ENCODE measurements around the gene GSTM4.

GSTM4 gene

GRCh38 chr1:109655615-109656519 lies at the start of gene GSTM4:
TSS of gene GSTM4 (plus strand) at chr1:109656099. CDS start at chr1:109656390, 291 bp downstream.
- peak; percentile 19 to 59 (median 38) for DNase-seq

- no peak for DNase-seq
Observed at GRCh38 chr1:109609881-109610280, 46.0 kb upstream of the GSTM4 start.

- no peak for DNase-seq
Observed at GRCh38 chr1:109610609-109611307, 45.1 kb upstream of the GSTM4 start.

- no peak for DNase-seq
Observed at GRCh38 chr1:109611308-109611990, 44.5 kb upstream of the GSTM4 start.

GRCh38 chr1:109613361-109614147 lies 42.3 kb upstream of the GSTM4 start:
- DNase-seq = no peak

GRCh38 chr1:109615879-109616278 lies 40.0 kb upstream of the GSTM4 start:
- peak in 1 of 6 experiments; percentile 18 for DNase-seq

GRCh38 chr1:109616391-109616790 lies 39.5 kb upstream of the GSTM4 start:
- no peak for DNase-seq

GRCh38 chr1:109617291-109617801 lies 38.6 kb upstream of the GSTM4 start:
- DNase-seq = no peak

GRCh38 chr1:109618661-109619575 lies 37.0 kb upstream of the GSTM4 start:
- DNase-seq = no peak

GRCh38 chr1:109619576-109620400 lies 36.1 kb upstream of the GSTM4 start, which contains the start of the genes AMPD2 and GNAT2:
TSS of gene AMPD2 (plus strand) at chr1:109619837. CDS start at chr1:109621176, 1,339 bp downstream.
TSS of gene GNAT2 (minus strand) at chr1:109619616. CDS start at chr1:109612870, 6,746 bp downstream.
- DNase-seq = peak; percentile 34 to 65 (median 59)

GRCh38 chr1:109620401-109620791 lies 35.5 kb upstream of the GSTM4 start:
- DNase-seq = no peak

GRCh38 chr1:109620841-109621286 lies 35.0 kb upstream of the GSTM4 start:
- DNase-seq = peak; percentile 91 to 94 (median 91)

- no peak for DNase-seq
Observed at GRCh38 chr1:109621379-109622136, 34.3 kb upstream of the GSTM4 start.

GRCh38 chr1:109622137-109622892 lies 33.6 kb upstream of the GSTM4 start:
- DNase-seq = no peak

- no peak for DNase-seq
Observed at GRCh38 chr1:109622895-109623294, 33.0 kb upstream of the GSTM4 start.

- no peak for DNase-seq
Observed at GRCh38 chr1:109623601-109624161, 32.2 kb upstream of the GSTM4 start.

- peak in 1 of 6 experiments; percentile 13 for DNase-seq
Observed at GRCh38 chr1:109624201-109625010, 31.5 kb upstream of the GSTM4 start.
